Activated gamma-delta T cell treated with anti-CD3 and anti-CD28 coated beads, Interleukin-2, amount 50 U/mL, for 16 hours (primary cell): ENCODE results near the gene MECR.

Source experiments
- DNase-seq: peaks from one replicate; pipeline ENCODE4 v3.0.0-alpha.2; 2020; ENCODE audit warnings: low read depth

Gene MECR

GRCh38 chr1:29255134-29255666, 24.5 kb upstream of the MECR start:
- DNase-seq = no peak

- DNase-seq = no peak
Observed at GRCh38 chr1:29254346-29254745, 23.6 kb upstream of the MECR start.

DNA sequence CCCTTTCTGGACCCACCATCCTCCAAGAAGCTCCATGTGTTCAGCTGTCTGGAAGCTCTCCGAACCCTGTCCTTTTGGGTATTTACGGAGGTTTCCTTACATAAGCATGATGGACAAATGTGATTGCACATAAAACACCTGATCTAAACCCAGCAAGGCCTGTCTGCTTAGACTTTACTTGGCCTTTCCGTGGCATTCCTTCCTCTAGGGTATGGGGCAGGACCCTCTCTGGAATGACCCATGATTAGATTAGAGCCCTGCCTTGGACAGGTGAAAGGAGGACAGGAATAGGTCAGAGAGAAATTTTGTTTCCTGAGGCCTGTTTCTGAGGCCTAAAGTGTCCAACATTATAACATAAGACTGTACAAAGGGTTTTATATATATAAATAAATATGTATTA, 22.4 kb upstream of the MECR start:
- DNase-seq = no peak

GRCh38 chr1:29251164-29252124, 20.7 kb upstream of the MECR start:
- DNase-seq = no peak

DNA sequence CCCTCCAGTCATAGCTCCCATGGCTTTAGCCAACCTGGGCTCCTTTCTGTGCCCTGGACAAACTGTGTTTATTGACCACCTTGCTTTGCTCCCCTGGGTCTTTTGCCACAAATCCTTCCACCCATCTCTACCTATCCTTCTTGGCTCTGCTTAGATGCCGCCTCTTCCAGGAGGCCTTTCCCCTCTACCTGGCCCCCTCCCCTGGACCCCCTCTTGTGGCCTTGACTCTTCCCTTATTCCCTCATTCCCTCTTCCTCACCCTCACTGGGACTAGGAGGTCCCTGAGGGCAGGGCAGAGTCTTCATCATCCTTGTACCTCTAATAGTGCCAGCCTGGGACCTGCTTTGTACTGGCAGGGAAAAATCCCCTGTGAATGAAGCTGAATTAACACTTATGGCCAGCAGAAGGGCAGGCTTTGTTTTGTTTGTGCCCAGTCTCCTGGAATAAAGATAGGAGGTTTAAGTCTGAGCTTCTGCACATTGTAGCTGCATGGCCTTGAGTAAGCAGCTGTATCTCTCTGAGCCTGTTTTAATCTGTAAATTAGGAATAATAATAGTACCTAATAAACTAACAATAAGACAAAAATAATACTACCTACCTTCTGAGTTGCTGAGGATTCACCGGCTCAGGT, 19.3 kb upstream of the MECR start:
- DNase-seq = no peak

DNA sequence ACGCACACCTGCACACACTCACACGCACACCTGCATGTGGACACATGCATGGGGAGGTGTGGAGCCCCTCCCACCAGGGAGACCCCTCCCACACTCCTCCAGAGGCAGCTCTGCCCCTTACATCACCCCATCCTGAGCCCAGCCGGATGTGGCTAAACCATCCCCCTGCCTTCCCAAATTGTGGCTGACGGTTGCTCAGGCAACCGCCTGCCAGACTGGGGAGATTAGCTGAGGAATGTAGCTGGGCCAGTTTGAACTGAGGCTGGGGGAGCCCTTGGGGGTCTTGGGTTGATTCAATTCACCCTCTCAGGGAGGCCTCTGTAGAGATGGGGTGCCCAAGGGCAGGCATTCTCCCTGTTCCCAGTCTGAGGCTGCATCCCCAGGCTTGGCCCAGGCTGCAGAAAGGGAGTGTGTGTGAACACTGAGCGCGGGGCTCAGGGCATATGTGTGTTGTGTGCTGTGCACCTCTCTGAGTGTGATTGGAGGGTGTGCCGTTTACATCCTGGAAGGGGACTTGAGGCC, 18.5 kb upstream of the MECR start:
- no peak for DNase-seq

DNA sequence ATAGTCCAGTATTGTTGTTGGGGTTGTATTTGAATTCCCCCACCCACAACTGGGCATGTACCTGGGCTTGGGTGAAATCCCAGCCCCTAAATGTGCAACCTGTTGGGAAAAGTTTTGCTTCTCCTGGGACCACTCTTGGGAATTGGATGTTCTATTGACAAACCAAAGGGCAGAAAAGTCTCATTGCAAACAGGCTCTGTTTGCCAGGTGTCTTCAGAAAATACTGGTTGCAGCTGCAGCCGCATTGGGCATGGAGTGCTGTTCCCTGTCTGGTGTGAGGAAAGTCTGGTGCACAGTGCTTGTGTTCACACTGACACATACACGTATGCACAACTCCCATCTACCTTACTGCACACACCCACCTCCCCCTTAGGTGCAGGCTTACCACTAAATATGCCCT, 17.7 kb upstream of the MECR start:
- no peak for DNase-seq

- no peak for DNase-seq
Observed at GRCh38 chr1:29247571-29248273, 17.0 kb upstream of the MECR start.

GRCh38 chr1:29247044-29247443, 16.3 kb upstream of the MECR start:
- no peak for DNase-seq

GRCh38 chr1:29245876-29246275, 15.1 kb upstream of the MECR start:
- no peak for DNase-seq

GRCh38 chr1:29245261-29245660, 14.5 kb upstream of the MECR start:
- no peak for DNase-seq

DNA sequence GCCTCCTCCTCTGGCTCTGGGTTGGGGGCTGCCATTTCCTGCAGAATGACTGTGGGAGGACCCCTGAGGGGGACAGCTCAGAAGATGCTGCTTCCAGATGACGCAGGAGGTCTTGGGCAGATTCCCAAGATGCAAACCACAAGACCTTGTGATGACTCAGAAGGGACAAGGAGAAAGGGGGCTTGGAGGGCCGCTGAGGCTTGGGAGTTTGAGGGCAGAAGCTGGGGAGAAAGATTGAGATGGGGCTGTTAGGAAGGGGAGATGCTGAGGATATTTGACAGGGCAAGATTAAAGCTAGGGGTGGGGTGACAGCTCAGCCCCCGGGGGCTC, 13.1 kb upstream of the MECR start:
- DNase-seq = no peak

- no peak for DNase-seq
Observed at GRCh38 chr1:29243023-29243870, 12.5 kb upstream of the MECR start.

GRCh38 chr1:29240986-29241385, 10.3 kb upstream of the MECR start:
- DNase-seq = no peak

GRCh38 chr1:29240400-29240837, 9.7 kb upstream of the MECR start:
- no peak for DNase-seq

DNA sequence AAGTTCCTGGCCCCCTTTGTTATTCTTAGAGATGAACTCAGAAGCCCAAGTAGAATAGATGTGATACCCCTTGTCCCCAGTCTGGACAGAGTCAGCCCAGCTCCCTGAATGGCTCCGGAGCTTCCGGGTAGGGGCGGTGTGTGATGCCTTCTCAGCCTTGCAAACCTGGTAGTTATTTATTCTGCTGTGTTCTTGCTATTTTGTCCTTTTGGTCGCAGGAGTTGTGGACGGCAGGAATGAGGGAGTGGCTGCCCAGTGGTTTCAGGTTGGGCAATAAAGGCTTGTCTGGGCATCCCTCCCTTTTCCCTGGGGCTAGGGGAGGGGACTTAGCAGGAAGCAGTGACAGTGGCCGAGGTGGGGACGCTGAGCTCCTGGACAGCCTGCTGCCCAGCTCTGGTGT, 8.4 kb upstream of the MECR start:
- no peak for DNase-seq

DNA sequence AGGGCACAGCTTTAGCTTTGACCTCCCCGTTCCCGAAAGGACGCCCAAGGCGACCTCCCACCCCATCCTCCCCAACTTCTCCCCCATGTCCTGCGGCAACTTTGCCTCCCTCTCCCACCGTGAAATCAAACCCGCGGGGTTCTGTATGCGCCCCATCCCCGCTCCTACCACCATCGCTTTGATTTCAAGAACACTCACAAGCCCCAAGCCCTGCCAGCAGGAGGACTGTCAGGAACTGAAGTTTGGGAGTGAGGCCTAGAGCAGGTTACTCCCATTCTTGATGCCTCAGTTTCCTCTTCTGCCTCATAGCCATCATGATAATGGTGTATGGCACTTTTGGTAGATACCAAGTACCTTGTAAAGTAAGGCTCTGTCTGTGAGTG, 7.9 kb upstream of the MECR start:
- no peak for DNase-seq

DNA sequence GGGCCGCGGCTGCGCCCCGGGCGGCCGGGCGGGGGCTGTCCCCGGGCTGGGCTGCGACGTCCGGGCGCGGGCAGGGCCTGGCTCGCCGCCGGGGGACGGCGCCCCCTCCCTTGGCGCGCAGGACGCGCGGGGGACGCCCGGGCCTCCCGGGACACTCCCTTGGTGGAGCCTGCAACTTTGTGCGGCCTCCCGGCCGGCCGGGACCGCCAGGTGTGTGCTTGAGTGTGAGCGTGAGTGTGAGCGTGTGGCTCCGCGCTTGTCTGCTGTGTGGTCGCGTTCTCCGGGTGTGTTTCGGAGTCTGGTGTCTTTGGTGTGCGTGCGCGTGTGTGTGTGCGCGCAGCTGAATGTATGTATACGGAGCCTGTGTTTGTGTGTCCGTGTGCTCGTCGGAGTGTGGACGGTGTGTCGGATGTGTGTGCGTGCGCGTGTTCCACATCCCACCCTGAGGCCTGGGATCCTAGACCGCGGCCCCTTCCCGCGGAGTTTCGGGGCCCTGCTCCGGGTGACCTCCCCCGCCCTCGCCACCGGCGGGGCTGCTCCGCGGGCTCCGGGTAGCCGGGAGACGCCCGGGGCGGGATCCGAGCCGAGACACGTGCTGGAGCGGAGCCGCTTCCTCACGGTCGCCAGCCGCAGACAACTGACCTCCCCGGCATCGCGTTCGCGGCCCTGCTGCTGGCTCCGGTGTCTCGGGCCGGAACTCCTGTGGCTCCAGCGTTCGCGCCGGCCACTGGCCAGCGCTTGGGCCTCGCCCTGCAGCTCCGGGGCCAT, 7.3 kb upstream of the MECR start:
- no peak for DNase-seq

GRCh38 chr1:29237129-29237821, 6.5 kb upstream of the MECR start:
- no peak for DNase-seq

- no peak for DNase-seq
Observed at GRCh38 chr1:29236712-29237128, 6.0 kb upstream of the MECR start.
